Measurements from ENCODE around the gene ROMO1.
"Not testable (repeated sequence)": the region's sequence is repeated elsewhere in the genome, so short reads cannot be mapped to it uniquely, and the experiment has no call there.

The ROMO1 gene

DNA sequence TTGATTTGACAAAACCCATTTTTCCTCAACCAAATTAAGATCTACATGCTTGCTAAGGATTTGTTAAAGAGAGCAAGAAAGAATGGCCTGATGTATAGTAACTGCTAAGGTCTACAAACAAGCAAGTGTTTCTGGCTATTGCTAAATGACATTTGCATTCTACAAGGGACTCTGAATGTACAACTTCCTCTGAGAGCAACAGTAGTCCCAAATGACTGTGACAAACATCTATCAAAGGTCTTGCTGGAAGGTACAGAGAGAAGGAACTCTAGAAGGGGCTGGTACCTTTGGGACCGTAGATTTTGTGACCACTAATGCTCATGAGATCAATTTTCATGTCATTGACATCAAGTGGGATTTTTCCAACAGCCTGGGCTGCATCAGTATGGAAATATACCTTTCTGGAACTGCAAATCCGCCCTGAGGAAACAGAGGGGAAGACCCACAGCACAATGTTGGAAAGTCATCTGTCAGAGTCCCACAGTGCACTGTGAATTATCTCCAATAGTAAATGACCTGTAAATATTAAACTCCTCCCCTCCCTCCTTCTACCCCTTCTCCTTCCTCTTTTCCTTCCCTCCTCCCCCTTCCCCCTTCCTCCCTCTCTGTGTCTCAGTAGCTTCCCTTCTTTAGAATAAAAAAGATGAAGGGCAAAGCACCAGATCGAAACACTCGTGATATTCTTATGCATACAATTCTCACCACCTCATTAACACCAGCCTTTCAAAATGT is 18.6 kb upstream of the ROMO1 start:
- in situ Hi-C loops (cut with MboI; ENCODE audit: low sequenced_read_pairs), result no loop called here

GRCh38 chr20:35681960-35682359 is 17.2 kb upstream of the ROMO1 start:
- in situ Hi-C loops (cut with MboI; ENCODE audit: low sequenced_read_pairs), result no loop called here

- in situ Hi-C loops (cut with MboI; ENCODE audit: low sequenced_read_pairs), result not testable (repeated sequence)
Measured at GRCh38 chr20:35685368-35685767, 13.8 kb upstream of the ROMO1 start.

- in situ Hi-C loops (cut with MboI; ENCODE audit: low sequenced_read_pairs), result not testable (repeated sequence)
Measured at GRCh38 chr20:35686872-35687271, 12.3 kb upstream of the ROMO1 start.

DNA sequence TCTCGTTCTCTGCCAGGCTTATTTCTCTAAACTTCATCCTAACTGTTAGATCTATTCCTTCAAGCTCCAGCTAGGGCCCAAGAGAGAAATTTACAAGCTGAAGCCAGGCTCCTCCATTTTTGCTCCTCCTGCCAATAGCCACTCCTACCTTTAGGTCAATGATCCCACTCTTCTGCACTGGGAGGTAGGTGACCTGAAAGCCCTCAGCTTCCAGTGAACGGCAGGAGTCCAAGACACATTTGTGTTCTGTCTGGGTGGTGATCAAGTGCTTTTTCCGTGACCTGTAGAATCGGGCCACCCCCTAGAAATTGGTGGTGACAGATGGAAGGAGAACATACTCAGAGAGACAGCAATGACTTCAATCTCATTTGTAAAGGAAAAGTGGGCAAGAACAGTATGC is 8.9 kb upstream of the ROMO1 start:
- in situ Hi-C loops (cut with MboI; ENCODE audit: low sequenced_read_pairs), result no loop called here

GRCh38 chr20:35695245-35695749 is 3.9 kb upstream of the ROMO1 start:
- in situ Hi-C loops (cut with MboI; ENCODE audit: low sequenced_read_pairs), result no loop called here

- in situ Hi-C loops (cut with MboI; ENCODE audit: low sequenced_read_pairs), result no loop called here
Measured at GRCh38 chr20:35695978-35696377, 3.2 kb upstream of the ROMO1 start.

- in situ Hi-C loops (cut with MboI; ENCODE audit: low sequenced_read_pairs), result no loop called here
Measured at GRCh38 chr20:35697696-35698297, 1.4 kb upstream of the ROMO1 start.

DNA sequence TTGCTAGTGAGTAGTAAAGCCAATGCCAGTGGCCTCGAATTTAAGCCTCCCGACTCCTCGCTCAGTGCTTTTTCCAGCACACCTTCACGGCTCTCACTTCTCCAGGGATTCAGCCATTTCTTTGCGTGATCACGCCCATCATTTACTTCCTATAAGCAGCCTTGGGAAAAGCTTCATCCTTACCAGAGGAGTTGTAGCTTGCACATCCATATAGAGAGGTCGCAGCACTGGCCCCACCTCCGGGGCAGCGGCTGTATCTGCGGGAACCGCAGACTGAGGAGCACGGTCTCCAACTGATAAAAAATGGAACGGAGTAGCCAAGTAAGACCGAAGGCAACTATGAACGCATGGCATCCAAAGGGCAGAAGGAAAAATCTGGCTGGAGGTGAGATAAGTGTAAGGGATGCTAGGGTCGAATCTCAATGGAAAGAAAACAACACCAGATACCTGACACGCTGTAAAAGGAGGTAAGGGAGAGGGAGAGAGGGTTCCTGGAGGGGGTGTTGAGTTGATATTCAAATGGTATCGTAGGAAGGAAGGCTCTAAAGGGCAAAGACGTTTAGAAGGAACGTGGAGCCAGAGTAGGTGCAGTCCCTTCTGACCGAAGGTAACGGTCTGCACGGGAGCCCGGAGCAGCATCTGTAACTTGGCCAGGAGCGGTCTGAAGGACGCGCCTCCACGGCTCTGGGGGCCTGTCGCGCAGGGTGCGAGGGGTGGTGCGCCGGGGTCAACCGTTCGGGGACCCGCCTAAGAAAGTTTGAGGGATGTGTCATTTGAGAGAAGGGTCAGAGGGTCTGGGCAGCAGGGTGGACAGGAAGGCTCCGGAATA is 693 bp upstream of the ROMO1 start:
- in situ Hi-C loops (cut with MboI; ENCODE audit: low sequenced_read_pairs), result no loop called here

DNA sequence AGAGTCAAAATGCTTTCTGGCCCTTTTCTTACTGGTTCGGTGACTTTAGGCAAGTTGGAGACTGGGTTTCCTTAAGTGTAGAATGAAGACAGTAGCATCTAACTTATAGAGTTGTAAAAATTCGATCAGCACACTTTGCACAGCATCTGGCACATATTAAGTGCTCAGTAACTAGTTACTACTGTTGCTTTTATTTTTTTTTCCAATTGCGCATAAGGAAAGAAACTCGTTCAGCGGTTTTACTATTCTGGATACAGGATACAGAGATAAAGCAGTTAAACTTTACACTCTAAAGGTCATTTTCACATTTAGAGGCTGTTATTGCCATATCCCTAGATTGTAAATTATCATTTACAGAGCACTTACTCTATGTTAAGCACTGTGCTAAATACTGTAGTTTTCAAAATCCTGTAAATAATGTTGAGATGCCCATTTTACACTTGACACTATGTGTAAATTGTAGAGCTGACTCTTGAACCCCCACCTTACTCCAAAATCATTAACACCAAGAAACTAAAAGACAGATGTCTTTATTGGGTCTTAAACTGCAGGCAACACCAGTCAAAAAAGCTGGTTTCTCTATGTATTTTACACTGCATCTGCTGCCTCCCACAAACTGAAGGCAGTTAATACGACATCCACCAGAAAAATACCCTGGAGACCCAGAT is 886 bp downstream of the ROMO1 start:
- in situ Hi-C loops (cut with MboI; ENCODE audit: low sequenced_read_pairs), result no loop called here

DNA sequence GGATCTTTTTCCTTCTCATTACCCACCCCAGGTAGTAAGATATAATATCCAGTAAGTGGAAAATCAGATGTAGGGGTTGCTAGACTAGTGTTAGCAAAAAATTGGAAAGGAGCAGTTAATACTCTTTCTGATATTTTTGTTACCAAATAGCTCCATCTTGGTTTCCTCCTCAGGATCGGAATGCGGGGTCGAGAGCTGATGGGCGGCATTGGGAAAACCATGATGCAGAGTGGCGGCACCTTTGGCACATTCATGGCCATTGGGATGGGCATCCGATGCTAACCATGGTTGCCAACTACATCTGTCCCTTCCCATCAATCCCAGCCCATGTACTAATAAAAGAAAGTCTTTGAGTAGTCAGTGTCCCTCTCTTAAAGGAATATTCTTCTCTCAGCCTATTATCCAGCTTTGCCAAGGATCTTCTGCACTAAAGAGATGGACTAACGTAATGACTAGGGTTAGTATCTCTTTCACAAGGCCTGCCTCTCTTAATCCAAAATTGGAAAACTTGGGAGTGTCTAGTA is 1.5 kb downstream of the ROMO1 start:
- in situ Hi-C loops (cut with MboI; ENCODE audit: low sequenced_read_pairs), result no loop called here

DNA sequence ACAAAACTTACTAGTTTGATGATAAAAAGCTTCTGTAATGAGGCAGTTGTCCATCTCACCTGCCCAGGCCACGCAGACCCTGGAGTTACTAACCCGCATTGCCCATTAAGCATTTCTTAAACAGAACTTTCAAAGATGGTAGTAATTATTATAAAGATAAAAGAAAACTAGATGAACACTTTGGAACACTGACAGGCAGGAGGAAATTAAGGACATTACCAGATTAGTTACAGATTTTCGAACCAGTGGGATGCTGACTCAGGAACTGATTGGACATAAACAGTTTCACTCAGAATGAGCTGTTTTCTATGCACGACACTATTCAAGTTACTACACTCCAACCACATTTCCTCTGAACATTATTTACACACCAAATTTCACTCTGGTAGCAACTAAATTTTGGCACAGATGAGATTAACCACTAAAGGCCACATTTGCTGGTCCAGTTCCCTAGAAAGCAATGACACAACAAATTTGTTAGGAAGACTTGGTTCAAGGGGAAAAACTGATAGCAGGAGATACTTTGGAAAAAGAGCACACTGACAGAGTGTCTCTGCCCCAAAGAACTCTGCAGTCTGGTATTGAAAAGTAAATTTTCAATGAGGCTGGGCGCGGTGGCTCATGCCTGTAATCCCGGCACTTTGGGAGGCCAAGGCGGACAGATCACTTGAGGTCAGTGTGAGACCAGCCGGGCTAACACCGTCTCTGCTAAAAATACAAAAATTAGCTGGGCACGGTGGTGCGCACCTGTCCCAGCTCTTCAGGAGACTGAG is 3.0 kb downstream of the ROMO1 start:
- in situ Hi-C loops (cut with MboI; ENCODE audit: low sequenced_read_pairs), result no loop called here

GRCh38 chr20:35702824-35703695 is 3.9 kb downstream of the ROMO1 start:
- in situ Hi-C loops (cut with MboI; ENCODE audit: low sequenced_read_pairs), result no loop called here

DNA sequence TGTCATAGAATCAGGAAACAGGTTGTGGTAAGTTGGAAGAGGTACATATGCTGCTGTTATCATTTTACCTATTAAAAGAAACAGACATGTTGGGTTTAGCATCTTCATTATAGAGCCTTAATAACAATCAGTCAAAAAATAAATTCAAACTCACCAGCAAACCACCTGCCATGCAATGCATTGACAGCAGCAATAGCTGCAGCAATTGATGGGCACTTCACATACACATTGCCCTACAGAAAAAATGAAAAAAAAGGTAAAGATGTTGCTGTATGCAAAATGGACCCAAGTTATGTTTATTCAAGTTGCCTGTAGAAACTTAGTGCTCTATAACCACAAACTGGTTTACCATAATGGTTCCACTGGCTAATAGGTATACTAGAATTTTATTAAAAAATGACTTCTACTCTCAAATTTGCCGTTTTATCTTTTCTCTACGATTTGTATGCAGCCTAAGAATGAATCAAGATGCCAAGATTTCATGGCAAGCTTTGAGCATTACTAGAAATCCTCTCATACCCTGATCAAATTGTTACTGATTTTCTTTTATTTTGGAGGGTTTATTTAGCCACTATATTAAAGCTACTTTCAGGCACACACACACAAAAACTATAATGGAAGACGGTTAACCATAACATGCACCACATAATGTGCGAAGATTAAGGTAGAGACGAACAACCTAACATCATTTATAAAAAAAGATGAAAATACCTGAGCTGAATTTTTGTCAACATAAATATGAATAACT is 5.5 kb downstream of the ROMO1 start:
- in situ Hi-C loops (cut with MboI; ENCODE audit: low sequenced_read_pairs), result no loop called here

DNA sequence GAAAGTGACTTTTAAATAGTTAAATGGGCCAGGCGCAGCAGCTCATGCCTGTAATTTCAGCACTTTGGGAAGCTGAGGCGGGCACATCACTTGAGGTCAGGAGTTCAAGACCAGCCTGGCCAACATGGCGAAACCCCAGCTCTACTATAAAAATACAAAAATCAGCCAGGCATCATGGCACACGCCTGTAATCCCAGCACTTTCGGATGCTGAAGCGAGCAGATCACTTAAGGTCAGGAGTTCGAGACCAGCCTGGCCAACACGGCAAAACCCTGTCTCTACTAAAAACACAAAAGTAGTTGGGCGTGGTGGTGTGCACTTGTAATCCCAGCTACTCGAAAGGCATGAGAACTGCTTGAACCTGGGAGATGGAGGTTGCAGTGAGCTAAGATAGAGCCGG is 6.7 kb downstream of the ROMO1 start:
- in situ Hi-C loops (cut with MboI; ENCODE audit: low sequenced_read_pairs), result not testable (repeated sequence)

GRCh38 chr20:35706591-35707529 is 7.7 kb downstream of the ROMO1 start:
- in situ Hi-C loops (cut with MboI; ENCODE audit: low sequenced_read_pairs), result not testable (repeated sequence)

DNA sequence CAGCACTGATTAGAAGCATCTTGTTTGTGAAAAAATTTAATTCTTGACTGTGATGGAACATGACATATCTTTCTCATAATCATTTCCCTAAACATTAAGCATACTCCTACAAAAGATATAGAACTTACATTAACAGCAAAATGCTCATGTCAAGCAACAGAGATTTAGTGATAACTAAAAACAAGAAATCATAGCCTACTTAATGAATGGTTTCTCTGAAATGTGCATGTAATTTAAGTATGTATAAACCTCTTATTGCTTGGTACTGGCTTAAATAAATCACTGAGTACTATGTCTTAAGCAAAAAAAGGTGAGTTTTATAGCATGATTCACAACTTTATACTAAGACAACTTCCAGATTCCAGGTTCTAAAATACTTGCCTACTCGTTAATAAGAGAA is 9.3 kb downstream of the ROMO1 start:
- in situ Hi-C loops (cut with MboI; ENCODE audit: low sequenced_read_pairs), result no loop called here

All from HL-60/S4 treated with phorbol 12-myristate 13-acetate at 8.2 ng/mL for 4 days and 3 days (cell line).